ENCODE results near the gene GET3. TPM values are rescaled to one million over a fixed set of nuclear protein-coding genes. Genes with fewer than 3 reads are reported as not detected.
"Not testable (repeated sequence)": the region's sequence is repeated elsewhere in the genome, so short reads cannot be mapped to it uniquely, and the experiment has no call there.

The GET3 gene
- total RNA-seq, 1 donor from 2014 or later, result 64.8 TPM

DNA sequence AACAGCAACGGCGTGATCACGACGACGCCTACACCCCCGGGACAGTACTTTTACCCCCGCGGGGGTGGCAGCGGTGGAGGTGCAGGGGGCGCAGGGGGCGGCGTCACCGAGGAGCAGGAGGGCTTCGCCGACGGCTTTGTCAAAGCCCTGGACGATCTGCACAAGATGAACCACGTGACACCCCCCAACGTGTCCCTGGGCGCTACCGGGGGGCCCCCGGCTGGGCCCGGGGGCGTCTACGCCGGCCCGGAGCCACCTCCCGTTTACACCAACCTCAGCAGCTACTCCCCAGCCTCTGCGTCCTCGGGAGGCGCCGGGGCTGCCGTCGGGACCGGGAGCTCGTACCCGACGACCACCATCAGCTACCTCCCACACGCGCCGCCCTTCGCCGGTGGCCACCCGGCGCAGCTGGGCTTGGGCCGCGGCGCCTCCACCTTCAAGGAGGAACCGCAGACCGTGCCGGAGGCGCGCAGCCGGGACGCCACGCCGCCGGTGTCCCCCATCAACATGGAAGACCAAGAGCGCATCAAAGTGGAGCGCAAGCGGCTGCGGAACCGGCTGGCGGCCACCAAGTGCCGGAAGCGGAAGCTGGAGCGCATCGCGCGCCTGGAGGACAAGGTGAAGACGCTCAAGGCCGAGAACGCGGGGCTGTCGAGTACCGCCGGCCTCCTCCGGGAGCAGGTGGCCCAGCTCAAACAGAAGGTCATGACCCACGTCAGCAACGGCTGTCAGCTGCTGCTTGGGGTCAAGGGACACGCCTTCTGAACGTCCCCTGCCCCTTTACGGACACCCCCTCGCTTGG is 55.0 kb downstream of the GET3 start:
- peak; percentile 74 for DNase-seq (ENCODE audit: low spot score)

DNA sequence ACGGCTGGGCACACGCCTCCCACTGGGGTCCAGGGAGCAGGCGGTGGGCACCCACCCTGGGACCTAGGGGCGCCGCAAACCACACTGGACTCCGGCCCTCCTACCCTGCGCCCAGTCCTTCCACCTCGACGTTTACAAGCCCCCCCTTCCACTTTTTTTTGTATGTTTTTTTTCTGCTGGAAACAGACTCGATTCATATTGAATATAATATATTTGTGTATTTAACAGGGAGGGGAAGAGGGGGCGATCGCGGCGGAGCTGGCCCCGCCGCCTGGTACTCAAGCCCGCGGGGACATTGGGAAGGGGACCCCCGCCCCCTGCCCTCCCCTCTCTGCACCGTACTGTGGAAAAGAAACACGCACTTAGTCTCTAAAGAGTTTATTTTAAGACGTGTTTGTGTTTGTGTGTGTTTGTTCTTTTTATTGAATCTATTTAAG is 55.6 kb downstream of the GET3 start:
- DNase-seq (ENCODE audit: low spot score), result no peak

DNA sequence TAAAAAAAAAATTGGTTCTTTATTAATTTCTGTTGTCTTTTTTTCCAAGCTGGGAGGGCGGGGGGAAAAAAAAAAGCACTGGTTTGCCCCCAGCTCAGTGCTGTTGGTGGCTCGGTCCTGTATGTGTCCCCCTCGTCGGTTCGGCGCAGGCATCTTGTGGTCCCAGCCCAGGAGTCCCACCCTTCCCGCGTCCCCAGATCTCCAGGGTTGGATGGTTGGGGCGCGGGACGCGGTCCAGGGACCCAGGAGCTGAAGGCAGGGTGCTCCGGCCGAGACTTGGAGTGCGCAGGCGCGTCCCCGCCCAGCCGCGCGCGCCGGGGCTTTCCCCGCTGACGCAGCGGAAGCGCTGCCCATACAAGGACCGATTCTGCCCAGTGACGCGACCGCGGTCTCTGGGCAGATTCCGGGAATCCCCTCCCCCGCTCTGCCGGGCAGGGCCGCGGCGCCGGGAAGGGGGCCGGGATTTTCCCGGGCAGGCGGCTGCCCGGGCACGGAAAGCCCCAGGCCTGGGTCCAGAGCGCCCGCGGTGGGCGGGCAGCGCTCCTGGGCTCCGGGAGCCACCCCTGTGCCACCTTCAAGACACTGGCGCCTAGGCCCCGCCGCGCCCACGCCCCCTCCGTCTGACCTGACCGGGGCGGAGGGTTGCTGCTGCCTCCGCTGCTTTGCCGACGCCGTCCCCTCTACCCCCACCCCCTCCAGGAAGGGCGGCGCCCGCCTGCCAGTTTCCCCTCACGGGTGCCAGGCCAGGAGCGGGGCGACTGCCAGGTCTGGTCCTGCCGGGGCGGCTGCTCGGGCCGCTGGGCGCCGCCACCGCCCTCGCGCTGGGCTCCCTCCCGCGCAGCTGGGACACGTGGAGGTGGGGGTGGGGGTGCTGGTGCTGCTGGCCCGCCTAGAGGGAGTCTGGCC is 56.2 kb downstream of the GET3 start:
- DNase-seq (ENCODE audit: low spot score), result peak; percentile 96

DNA sequence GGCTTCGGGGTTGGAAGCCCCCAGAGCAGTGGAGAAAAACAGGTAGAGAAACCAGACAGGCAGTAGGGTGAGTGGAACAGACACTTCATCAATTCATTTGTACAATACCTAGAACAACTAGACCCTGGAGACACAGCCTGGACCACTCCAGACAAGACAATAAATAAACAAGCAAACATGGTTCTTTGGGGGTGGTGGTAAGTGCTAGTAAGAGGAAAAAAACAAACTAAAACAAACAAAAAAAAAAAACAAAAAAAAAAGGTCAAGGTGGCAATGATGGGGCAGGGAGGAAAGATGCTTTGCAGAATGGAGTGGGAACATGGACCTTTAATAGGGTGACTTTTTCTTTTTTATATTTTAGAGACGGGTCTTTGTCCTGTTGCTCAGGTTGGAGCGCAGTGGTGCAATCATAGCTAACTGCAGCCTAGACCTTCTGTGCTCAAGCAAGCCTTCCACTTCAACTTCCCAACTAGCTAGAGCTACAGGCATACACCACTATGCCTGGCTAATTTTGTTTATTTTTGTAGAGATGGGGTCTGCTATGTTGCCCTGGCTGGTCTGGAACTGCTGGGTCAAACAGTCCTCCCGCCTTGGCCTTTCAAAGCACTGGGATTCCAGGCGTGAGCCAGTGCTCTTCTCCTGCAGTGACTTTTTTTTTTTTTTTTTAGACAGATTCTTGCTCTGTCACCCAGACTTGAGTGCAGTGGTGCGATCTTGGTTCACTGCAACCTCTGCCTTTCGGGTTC is 57.1 kb downstream of the GET3 start:
- DNase-seq (ENCODE audit: low spot score), result no peak

DNA sequence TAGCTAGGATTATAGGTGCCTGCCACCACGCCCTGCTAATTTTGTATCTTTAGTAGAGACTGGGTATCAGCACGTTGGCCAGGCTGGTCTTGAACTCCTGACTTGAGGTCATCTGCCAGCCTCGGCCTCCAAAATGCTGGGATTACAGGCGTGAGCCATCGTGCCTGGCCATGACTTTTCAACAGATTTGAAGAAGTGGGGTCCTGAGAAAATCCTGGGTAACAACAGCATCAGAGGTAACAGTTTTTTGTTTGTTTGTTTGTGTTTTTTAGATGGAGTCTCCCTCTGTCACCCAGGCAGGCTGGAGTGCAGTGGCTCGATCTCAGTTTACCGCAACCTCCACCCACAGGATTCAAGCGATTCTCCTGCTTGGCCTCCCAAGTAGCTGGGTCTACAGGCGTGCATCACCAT is 57.7 kb downstream of the GET3 start:
- no peak for DNase-seq (ENCODE audit: low spot score)

DNA sequence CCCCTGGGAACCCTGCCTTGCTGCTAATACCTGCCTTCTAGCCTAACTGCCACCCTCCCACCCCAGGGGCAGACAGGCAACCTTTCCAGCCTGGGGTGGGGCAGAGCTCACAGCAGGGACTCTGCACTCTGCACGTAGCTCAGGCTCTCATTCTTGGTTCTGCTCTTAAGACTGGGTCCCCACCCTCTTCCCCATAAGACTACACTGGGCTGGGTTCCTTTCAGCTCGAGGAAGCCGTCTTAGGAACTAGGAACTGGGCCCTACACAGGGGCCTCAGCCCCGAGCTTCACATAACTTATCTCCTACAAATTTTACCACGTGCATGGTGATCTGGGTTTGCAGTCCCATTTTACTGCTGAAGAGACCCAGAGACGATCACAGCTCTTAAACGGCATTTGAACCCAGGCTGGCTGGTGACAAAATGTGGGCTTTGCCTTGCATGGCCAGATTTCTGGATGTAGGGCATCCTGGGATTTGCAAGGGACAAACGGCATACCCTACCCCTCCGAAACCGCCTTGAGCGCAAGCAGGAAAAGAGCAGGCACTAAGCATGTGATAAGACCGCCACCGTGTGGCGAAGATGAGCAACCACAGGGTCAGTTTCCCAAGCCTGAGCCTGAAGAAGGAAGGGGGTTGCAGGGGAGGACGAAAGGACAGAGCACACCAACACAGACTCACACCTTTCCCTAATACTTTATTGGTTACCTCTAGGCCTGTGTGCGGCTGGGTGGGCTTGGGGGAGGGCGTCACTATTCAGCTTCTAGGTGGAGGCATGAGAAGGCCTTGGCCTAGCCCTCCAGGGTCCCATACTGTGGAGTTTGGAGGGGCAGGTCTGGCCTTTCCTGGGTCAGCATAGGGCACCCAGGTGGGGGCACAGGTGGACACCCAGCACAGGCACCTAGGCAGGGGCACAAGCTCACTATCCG is 59.1 kb downstream of the GET3 start:
- peak; percentile 74 for DNase-seq (ENCODE audit: low spot score)

DNA sequence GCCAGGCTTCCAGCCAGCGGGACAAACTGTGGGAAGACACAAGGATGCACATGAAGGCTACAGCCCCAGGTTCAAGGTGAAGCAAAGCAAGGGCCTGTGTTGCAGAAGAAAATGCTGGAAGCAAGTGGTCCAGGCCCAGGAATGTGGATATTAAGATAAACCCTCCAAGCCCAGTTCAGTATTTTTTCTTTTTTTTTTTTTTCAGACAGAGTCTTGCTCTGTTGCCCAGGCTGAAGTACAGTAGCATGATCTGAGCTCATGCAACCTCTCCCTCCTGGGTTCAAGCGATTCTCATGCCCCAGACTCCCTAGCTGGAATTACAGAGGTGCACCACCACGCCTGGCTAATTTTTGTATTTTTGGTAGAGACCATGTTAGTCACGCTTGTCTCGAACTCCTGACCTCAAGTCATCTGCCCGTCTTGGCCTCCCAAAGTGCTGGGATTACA is 59.9 kb downstream of the GET3 start:
- DNase-seq (ENCODE audit: low spot score), result no peak

DNA sequence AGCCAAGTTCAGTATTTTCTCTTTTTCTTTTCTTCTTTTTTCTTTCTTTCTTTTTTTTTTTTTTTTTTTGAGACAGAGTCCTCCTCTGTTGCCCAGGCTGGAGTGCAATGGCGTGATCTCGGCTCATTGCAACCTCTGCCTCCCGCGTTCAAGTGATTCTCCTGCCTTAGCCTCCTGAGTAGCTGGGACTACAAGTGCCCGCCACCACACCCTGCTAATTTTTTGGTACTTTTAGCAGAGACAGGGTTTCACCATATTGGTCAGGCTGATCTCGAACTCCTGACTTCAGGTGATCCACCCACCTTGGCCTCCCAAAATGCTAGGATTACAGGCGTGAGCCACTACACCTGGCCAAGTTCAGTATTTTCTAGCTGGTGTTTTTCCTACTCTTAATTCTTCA is 60.3 kb downstream of the GET3 start:
- DNase-seq (ENCODE audit: low spot score), result not testable (repeated sequence)

Other genes with a start within 250 kb of the GET3 start
- 13.9 TPM for gene ZNF564, start 186.0 kb upstream of the GET3 start, total RNA-seq
- 15.6 TPM for gene ZNF490, start 126.7 kb upstream of the GET3 start, total RNA-seq
- 27.1 TPM for gene ZNF791, start 126.6 kb upstream of the GET3 start, total RNA-seq
- gene MAN2B1, start 70.8 kb upstream of the GET3 start, total RNA-seq, result 104 TPM
- 14.5 TPM for gene WDR83, start 70.7 kb upstream of the GET3 start, total RNA-seq
- 89.0 TPM for gene DHPS, start 55.6 kb upstream of the GET3 start, total RNA-seq
- gene GNG14, start 49.5 kb upstream of the GET3 start, total RNA-seq, result not detected
- gene FBXW9, start 40.9 kb upstream of the GET3 start, total RNA-seq, result 8.9 TPM
- 65.5 TPM for gene TNPO2, start 13.6 kb upstream of the GET3 start, total RNA-seq
- gene TRIR, start 2.8 kb upstream of the GET3 start, total RNA-seq, result 172 TPM
- not detected for gene BEST2, start 14.3 kb downstream of the GET3 start, total RNA-seq
- gene HOOK2, start 38.1 kb downstream of the GET3 start, total RNA-seq, result 128 TPM
- 119 TPM for gene JUNB, start 54.0 kb downstream of the GET3 start, total RNA-seq
- 319 TPM for gene PRDX2, start 64.3 kb downstream of the GET3 start, total RNA-seq
- 4.1 TPM for gene THSD8, start 64.6 kb downstream of the GET3 start, total RNA-seq
- gene RNASEH2A, start 69.1 kb downstream of the GET3 start, total RNA-seq, result 7.3 TPM
- gene RTBDN, start 97.1 kb downstream of the GET3 start, total RNA-seq, result not detected
- 0.83 TPM for gene MAST1, start 101.0 kb downstream of the GET3 start, total RNA-seq
- 48.7 TPM for gene DNASE2, start 144.0 kb downstream of the GET3 start, total RNA-seq
- not detected for gene KLF1, start 149.7 kb downstream of the GET3 start, total RNA-seq
- 33.7 TPM for gene GCDH, start 153.7 kb downstream of the GET3 start, total RNA-seq
- not detected for gene SYCE2, start 181.8 kb downstream of the GET3 start, total RNA-seq
- gene FARSA, start 196.2 kb downstream of the GET3 start, total RNA-seq, result 54.0 TPM
- 1,099 TPM for gene CALR, start 201.1 kb downstream of the GET3 start, total RNA-seq
- 83.0 TPM for gene RAD23A, start 208.4 kb downstream of the GET3 start, total RNA-seq
- gene GADD45GIP1, start 219.7 kb downstream of the GET3 start, total RNA-seq, result 17.6 TPM
- 0.26 TPM for gene DAND5, start 232.1 kb downstream of the GET3 start, total RNA-seq

All from mucosa of gallbladder (tissue), 1 donor.